IMR-90 (cell line): Measurements from ENCODE around the gene SNX25. TPM values are rescaled to one million over a fixed set of nuclear protein-coding genes. Genes with fewer than 3 reads are reported as not detected.

Source experiments
- ATAC-seq: fragments of 200-7000 bp; cut with Tn5 transposase; 2 replicates; pipeline ENCODE4 v1.9.1; 2020; ENCODE audit warnings: low read depth, mild to moderate bottlenecking, moderate library complexity
- BruUV-seq: library from RNA; stranded (reverse); fragments of 400-500 nt; replicated peaks from 2 replicates; lab custom pipeline; 2021; lab: Mats Ljungman, UMichigan
- CTCF ChIA-PET: fragments of 300-600 bp; formaldehyde crosslinking; extraction: SDS; loops from one replicate; lab custom pipeline; 2021; ENCODE audit warnings: antibody characterized with exemption; lab: Yijun Ruan, JAX
- POLR2A ChIA-PET: fragments of 300-600 bp; sonication (Branson Sonifier 250); formaldehyde crosslinking; loops from one replicate; lab custom pipeline; 2022; ENCODE audit warnings: antibody characterized with exemption; ENCODE audit not compliant: unreplicated experiment; lab: Charles Lee
- DNase-seq: peaks from one replicate; pipeline ENCODE4 v3.0.0; 2013
- H2AFZ ChIP-seq: replicated peaks from 2 replicates; pipeline ENCODE3; 2013; ENCODE audit warnings: low read length, mild to moderate bottlenecking; ENCODE audit not compliant: poor library complexity
- H2AK5ac ChIP-seq: 2 replicates; pipeline ENCODE4 v1.6.1; 2013; ENCODE audit warnings: low read depth, low read length, inconsistent platforms
- H2AK9ac ChIP-seq: replicated peaks from 2 replicates; pipeline ENCODE3; 2013; ENCODE audit warnings: mild to moderate bottlenecking, low read depth, low read length, moderate library complexity; ENCODE audit not compliant: poor library complexity
- H2BK120ac ChIP-seq: 2 replicates; pipeline ENCODE4 v1.6.1; 2013; ENCODE audit warnings: low read depth, low read length, inconsistent platforms
- H2BK15ac ChIP-seq: 3 replicates; pipeline ENCODE4 v1.6.1; 2013; ENCODE audit warnings: low read depth, low read length, inconsistent platforms
- H2BK20ac ChIP-seq: 2 replicates; pipeline ENCODE4 v1.6.1; 2013; ENCODE audit warnings: low read depth, mild to moderate bottlenecking, inconsistent platforms, low read length, moderate library complexity
- H2BK5ac ChIP-seq: 2 replicates; pipeline ENCODE4 v1.6.1; 2013; ENCODE audit warnings: mild to moderate bottlenecking, low read depth, low read length, inconsistent platforms; ENCODE audit not compliant: poor library complexity, severe bottlenecking
- H3K14ac ChIP-seq: replicated peaks from 2 replicates; pipeline ENCODE4 v1.6.1; 2013; ENCODE audit warnings: low read depth, low read length, inconsistent platforms
- H3K18ac ChIP-seq: 2 replicates; pipeline ENCODE4 v1.6.1; 2013; ENCODE audit warnings: low read depth, low read length, control low read depth
- H3K23ac ChIP-seq: 2 replicates; pipeline ENCODE4 v1.6.1; 2013; ENCODE audit warnings: low read depth, low read length, inconsistent platforms
- H3K27ac ChIP-seq: 2 replicates; pipeline ENCODE4 v1.5.1; 2013; ENCODE audit warnings: mild to moderate bottlenecking, control low read depth, low read length; ENCODE audit not compliant: insufficient read depth
- H3K27me3 ChIP-seq: 2 replicates; pipeline ENCODE4 v1.6.1; 2013; ENCODE audit warnings: low read length; ENCODE audit not compliant: control insufficient read depth, insufficient read depth
- H3K36me3 ChIP-seq: 2 replicates; pipeline ENCODE4 v1.6.1; 2013; ENCODE audit warnings: low read length, mixed read lengths; ENCODE audit not compliant: control insufficient read depth, insufficient read depth
- H3K4ac ChIP-seq: 2 replicates; pipeline ENCODE4 v1.6.1; 2013; ENCODE audit warnings: low read depth, low read length, inconsistent platforms
- H3K4me1 ChIP-seq: 2 replicates; pipeline ENCODE4 v1.6.1; 2013; ENCODE audit warnings: low read length, mixed read lengths; ENCODE audit not compliant: control insufficient read depth, insufficient read depth
- H3K4me2 ChIP-seq: 2 replicates; pipeline ENCODE4 v1.6.1; 2013; ENCODE audit warnings: low read depth, mild to moderate bottlenecking, control low read depth, low read length, moderate library complexity
- H3K4me3 ChIP-seq: 2 replicates; pipeline ENCODE4 v1.5.1; 2013; ENCODE audit warnings: low read depth, mild to moderate bottlenecking, control low read depth, low read length, moderate library complexity; ENCODE audit not compliant: insufficient read depth
- H3K56ac ChIP-seq: 2 replicates; pipeline ENCODE4 v1.6.1; 2013; ENCODE audit warnings: low read length, inconsistent platforms; ENCODE audit not compliant: insufficient read depth; ENCODE audit errors: extremely low read depth
- H3K79me1 ChIP-seq, 2 experiments: 2 replicates each; pipeline ENCODE4 v1.6.1; 2013; ENCODE audit warnings: low read length in 2 of 2, inconsistent platforms in 1 of 2, low read depth in 1 of 2
- H3K9ac ChIP-seq: 2 replicates; pipeline ENCODE4 v1.6.1; 2013; ENCODE audit warnings: low read depth, low read length, control low read depth
- H3K9me1 ChIP-seq: 2 replicates; pipeline ENCODE4 v1.6.1; 2013; ENCODE audit warnings: low read length, inconsistent platforms; ENCODE audit not compliant: insufficient read depth
- H3K9me3 ChIP-seq: 2 replicates; pipeline ENCODE4 v1.6.1; 2013; ENCODE audit warnings: low read length; ENCODE audit not compliant: control insufficient read depth, insufficient read depth
- H4K20me1 ChIP-seq: 2 replicates; pipeline ENCODE4 v1.6.1; 2013; ENCODE audit warnings: low read length, inconsistent platforms; ENCODE audit not compliant: insufficient read depth
- H4K5ac ChIP-seq: 2 replicates; pipeline ENCODE4 v1.6.1; 2013; ENCODE audit warnings: mild to moderate bottlenecking, low read depth, low read length, control low read depth
- H4K8ac ChIP-seq, 2 experiments: 2 replicates each; pipeline ENCODE4 v1.6.1; 2013; ENCODE audit warnings: low read depth in 2 of 2, low read length in 2 of 2, control low read depth in 1 of 2, inconsistent platforms in 1 of 2
- H4K91ac ChIP-seq: 2 replicates; pipeline ENCODE4 v1.6.1; 2013; ENCODE audit warnings: low read depth, low read length, inconsistent platforms; ENCODE audit not compliant: insufficient read depth
- BHLHE40 ChIP-seq: fragments of 150-350 bp; IDR thresholded peaks from 2 replicates; pipeline ENCODE4 v1.6.1; 2016; ENCODE audit warnings: mild to moderate bottlenecking, low read depth, low read length
- CEBPB ChIP-seq: IDR thresholded peaks from 2 replicates; pipeline ENCODE4 v1.6.1; 2012; ENCODE audit warnings: low read depth, low read length, improper control_type of control experiment
- CHD1 ChIP-seq: IDR thresholded peaks from 2 replicates; pipeline ENCODE4 v1.6.1; 2012; ENCODE audit warnings: low read depth, low read length, improper control_type of control experiment
- ELK1 ChIP-seq: fragments of 150-350 bp; IDR thresholded peaks from 2 replicates; pipeline ENCODE4 v1.6.1; 2016; ENCODE audit warnings: low read depth, mild to moderate bottlenecking, low read length, moderate library complexity, borderline replicate concordance
- FOS ChIP-seq: fragments of 150-350 bp; IDR thresholded peaks from 2 replicates; pipeline ENCODE4 v1.6.1; 2016; ENCODE audit warnings: low read depth, low read length
- MAZ ChIP-seq: IDR thresholded peaks from 2 replicates; pipeline ENCODE4 v1.6.1; 2012; ENCODE audit warnings: low read depth, mild to moderate bottlenecking, low read length, improper control_type of control experiment, moderate library complexity, borderline replicate concordance
- MXI1 ChIP-seq: IDR thresholded peaks from 2 replicates; pipeline ENCODE4 v1.6.1; 2012; ENCODE audit warnings: low read depth, mild to moderate bottlenecking, low read length, moderate library complexity, borderline replicate concordance
- NFE2L2 ChIP-seq: fragments of 150-350 bp; IDR thresholded peaks from 2 replicates; pipeline ENCODE4 v1.6.1; 2016; ENCODE audit warnings: low read depth, mild to moderate bottlenecking, low read length
- POLR2A ChIP-seq: IDR thresholded peaks from 2 replicates; pipeline ENCODE4 v1.6.1; 2012; ENCODE audit warnings: mild to moderate bottlenecking, low read depth, low read length
- RCOR1 ChIP-seq: IDR thresholded peaks from 2 replicates; pipeline ENCODE4 v1.6.1; 2012; ENCODE audit warnings: mild to moderate bottlenecking, low read length, improper control_type of control experiment; ENCODE audit not compliant: insufficient replicate concordance
- RFX5 ChIP-seq: IDR thresholded peaks from 2 replicates; pipeline ENCODE4 v1.8.0; 2012; ENCODE audit warnings: low read depth, mild to moderate bottlenecking, low read length, moderate library complexity
- SMC3 ChIP-seq: fragments of 150-350 bp; IDR thresholded peaks from 2 replicates; pipeline ENCODE4 v1.6.1; 2016; ENCODE audit warnings: low read depth, mild to moderate bottlenecking, antibody characterized with exemption, low read length, moderate library complexity
- USF2 ChIP-seq: fragments of 150-350 bp; IDR thresholded peaks from 2 replicates; pipeline ENCODE4 v1.6.1; 2017; ENCODE audit warnings: mild to moderate bottlenecking, antibody characterized with exemption, low read length, low read depth
- WGBS, 2 experiments: methylation state at CpG; one replicate each; pipeline versions ENCODE4 v1.1.5 to v1.1.7; 2013; ENCODE audit warnings: missing lambda C conversion rate in 2 of 2; ENCODE audit not compliant: insufficient read length in 1 of 2; ENCODE audit errors: extremely low coverage in 2 of 2; 5-methylcytosine and 5-hydroxymethylcytosine counted together
- dilution Hi-C: fragments of 300-500 bp; cut with HindIII; formaldehyde crosslinking; loops from one replicate; pipeline ENCODE4 v1.14.3; 2018; ENCODE audit warnings: low sequenced_read_pairs; ENCODE audit not compliant: unreplicated experiment
- in situ Hi-C: fragments of 300-500 bp; cut with MboI; formaldehyde crosslinking; loops from 3 replicates; pipeline ENCODE4 v1.14.3; 2019; ENCODE audit warnings: low sequenced_read_pairs, inconsistent platforms, mixed read lengths
- intact Hi-C: fragments of 100-400 bp; cut with micrococcal nuclease; formaldehyde crosslinking; loops from 2 replicates; pipeline ENCODE4 v1.10.0; 2022
- polyA plus RNA-seq, 3 experiments: library from polyadenylated mRNA; depleted of rRNA; stranded (reverse); fragments of >200 nt; gene quantifications; 2 replicates each; pipeline ENCODE4 v1.2.3, GENCODE V29; 2012; ENCODE audit warnings: low replicate concordance in 1 of 3
- total RNA-seq: library from RNA; depleted of rRNA; stranded (reverse); fragments of >200 nt; gene quantifications from 2 replicates; pipeline ENCODE4 v1.2.3, GENCODE V29; 2012

SNX25 gene
- total and polyA plus RNA-seq, 2 of the 4 experiments (the other 2 are of a cell fraction) = 11.4 to 28.3 TPM

DNA sequence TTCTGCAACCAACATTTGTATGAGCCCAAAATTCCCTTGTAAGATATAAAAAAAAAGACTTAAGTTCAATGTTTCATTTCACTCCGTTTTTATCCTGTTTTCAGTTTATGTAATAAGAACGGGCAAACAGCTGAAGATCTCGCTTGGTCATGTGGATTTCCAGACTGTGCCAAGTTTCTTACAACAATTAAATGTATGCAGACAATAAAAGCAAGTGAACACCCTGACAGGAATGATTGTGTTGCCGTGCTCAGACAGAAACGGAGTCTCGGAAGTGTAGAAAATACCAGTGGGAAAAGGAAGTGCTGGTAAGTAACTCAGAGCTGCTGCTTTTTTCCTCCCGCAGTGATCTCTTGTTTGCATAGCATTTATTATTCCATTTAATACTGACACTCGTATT is 190.1 kb downstream of the SNX25 start (continued):
- TF ChIP-seq ELK1 = no peak
- no peak for TF ChIP-seq SMC3
- TF ChIP-seq USF2 = no peak
- no peak for TF ChIP-seq CHD1

- no peak overlapping the region for H4K5ac ChIP-seq
- no peak overlapping the region for H3K4me2 ChIP-seq
- no peak overlapping the region for H2AK9ac ChIP-seq
- no peak overlapping the region for H3K27ac ChIP-seq
- no peak for ATAC-seq
- no peak overlapping the region for H3K23ac ChIP-seq
- H3K9me3 ChIP-seq = no peaks in the 10 kb centered on the region
- no peak overlapping the region for H3K18ac ChIP-seq
- DNase-seq = no peak
- H2BK120ac ChIP-seq = no peak overlapping the region
- H3K9ac ChIP-seq = no peak overlapping the region
- no peak overlapping the region for H2BK15ac ChIP-seq
- dilution Hi-C loops (no loop called here), in situ Hi-C loops (no loop called here), intact Hi-C loops (no loop called here)
- no peaks in the 10 kb centered on the region for H4K20me1 ChIP-seq
- H3K4me1 ChIP-seq = no peaks in the 10 kb centered on the region
- H4K91ac ChIP-seq = no peak overlapping the region
- ChIA-PET POLR2A (no interaction called here), CTCF (no interaction called here)
- no peak overlapping the region for H3K14ac ChIP-seq
- H2BK20ac ChIP-seq = no peak overlapping the region
- 100% methylated on average over 1 of the region's 4 CpGs; no CpG with 5 or more reads in 1 of the 2 experiments for WGBS, 2 experiments
- H3K27me3 ChIP-seq = no peaks in the 10 kb centered on the region
- H3K79me1 ChIP-seq = no peaks in the 10 kb centered on the region
- BruUV-seq = no TSS peak
- no peak overlapping the region for H4K8ac ChIP-seq
- H2AFZ ChIP-seq = no peak overlapping the region
- H2BK5ac ChIP-seq = no peak overlapping the region
- H3K4ac ChIP-seq = no peak overlapping the region
- H3K36me3 ChIP-seq = peaks cover 21% of the 10 kb centered on the region
- no peak overlapping the region for H2AK5ac ChIP-seq
- no peaks in the 10 kb centered on the region for H3K9me1 ChIP-seq
- H3K56ac ChIP-seq = no peak overlapping the region
- H3K4me3 ChIP-seq = no peak overlapping the region
- TF ChIP-seq ELK1 (no peak), RCOR1 (no peak), FOS (no peak), CHD1 (no peak), MXI1 (no peak), SMC3 (no peak), RFX5 (no peak), BHLHE40 (no peak), USF2 (no peak), POLR2A (no peak), MAZ (no peak), CEBPB (no peak), NFE2L2 (no peak)
These were observed 194.6 kb downstream of the SNX25 start for GRCh38 chr4:185404031-185404430.
